Endodermal cell (in vitro differentiated cells): ENCODE results near the gene RNF182. TPM values are rescaled to one million over a fixed set of nuclear protein-coding genes. Genes with fewer than 3 reads are reported as not detected.

Source experiments
- DNase-seq: peaks from one replicate; pipeline ENCODE4 v3.0.0-alpha.2; 2017
- H3K27ac ChIP-seq: 2 replicates; pipeline ENCODE4 v1.5.1; 2013; ENCODE audit warnings: mild to moderate bottlenecking, low read depth, low read length, moderate library complexity
- H3K27me3 ChIP-seq: 2 replicates; pipeline ENCODE4 v1.6.1; 2013; ENCODE audit warnings: mild to moderate bottlenecking, low read length, moderate library complexity; ENCODE audit not compliant: insufficient read depth, control insufficient read depth, poor library complexity, severe bottlenecking
- H3K36me3 ChIP-seq: 2 replicates; pipeline ENCODE4 v1.7.0; 2013; ENCODE audit warnings: mild to moderate bottlenecking, low read length, moderate library complexity; ENCODE audit not compliant: control insufficient read depth, insufficient read depth
- H3K4me1 ChIP-seq: one replicate; pipeline ENCODE4 v1.7.0; 2013; ENCODE audit warnings: low read length; ENCODE audit not compliant: control insufficient read depth, insufficient read depth
- H3K4me3 ChIP-seq: 2 replicates; pipeline ENCODE4 v1.5.1; 2013; ENCODE audit warnings: mild to moderate bottlenecking, low read length, moderate library complexity
- H3K9ac ChIP-seq: 2 replicates; pipeline ENCODE4 v1.6.1; 2013; ENCODE audit warnings: mild to moderate bottlenecking, low read length, moderate library complexity; ENCODE audit not compliant: poor library complexity, severe bottlenecking; ENCODE audit errors: extremely low read depth
- H3K9me3 ChIP-seq: 2 replicates; pipeline ENCODE4 v1.6.1; 2013; ENCODE audit warnings: mild to moderate bottlenecking, low read length, moderate library complexity; ENCODE audit not compliant: control insufficient read depth
- H3K27ac Mint-ChIP-seq: 2 replicates; pipeline ENCODE4 v1.8.0; 2020; ENCODE audit warnings: mixed read lengths
- H3K27me3 Mint-ChIP-seq: 2 replicates; pipeline ENCODE4 v1.8.0; 2021; ENCODE audit warnings: mild to moderate bottlenecking, mixed read lengths; ENCODE audit not compliant: insufficient read depth
- H3K36me3 Mint-ChIP-seq: 2 replicates; pipeline ENCODE4 v1.8.0; 2020; ENCODE audit warnings: low read depth, mixed read lengths
- H3K4me1 Mint-ChIP-seq: 2 replicates; pipeline ENCODE4 v1.8.0; 2020; ENCODE audit warnings: mixed read lengths
- H3K4me3 Mint-ChIP-seq: 2 replicates; pipeline ENCODE4 v1.8.0; 2020; ENCODE audit warnings: mild to moderate bottlenecking, moderate library complexity, mixed read lengths
- H3K9me3 Mint-ChIP-seq: 2 replicates; pipeline ENCODE4 v1.8.0; 2020; ENCODE audit warnings: mild to moderate bottlenecking, mixed read lengths
- WGBS, 2 experiments: methylation state at CpG; one replicate each; pipeline versions ENCODE4 v1.1.5 to v1.1.7; 2013; ENCODE audit warnings: missing lambda C conversion rate in 2 of 2, mixed read lengths in 1 of 2; ENCODE audit not compliant: insufficient coverage in 1 of 2, insufficient read length in 1 of 2; 5-methylcytosine and 5-hydroxymethylcytosine counted together
- total RNA-seq, 2 donors: library from RNA; stranded (reverse); fragmentation: NEBNext Ultra II Directional in 1 of 2; extraction: Animal tissue kit (Norgen Biotek cat#: 25700) in 1 of 2; gene quantifications; 2 replicates in 1 of 2; 3 replicates in 1 of 2; pipeline ENCODE4 v1.2.1, GENCODE V29; 2021
- TF ChIP-seq, protein P1 (sequence below): fragments of 200-600 bp; sonication (generic); conservative IDR thresholded peaks from 2 replicates; pipeline ENCODE4 v1.5.0; 2021; ENCODE audit warnings: antibody characterized with exemption, mild to moderate bottlenecking

RNF182 gene
- total RNA-seq, 2 donors from 2014 or later, result 4.1 to 5.2 TPM

- H3K27ac Mint-ChIP-seq, result no peak overlapping the region
- TF ChIP-seq, protein P1, sequence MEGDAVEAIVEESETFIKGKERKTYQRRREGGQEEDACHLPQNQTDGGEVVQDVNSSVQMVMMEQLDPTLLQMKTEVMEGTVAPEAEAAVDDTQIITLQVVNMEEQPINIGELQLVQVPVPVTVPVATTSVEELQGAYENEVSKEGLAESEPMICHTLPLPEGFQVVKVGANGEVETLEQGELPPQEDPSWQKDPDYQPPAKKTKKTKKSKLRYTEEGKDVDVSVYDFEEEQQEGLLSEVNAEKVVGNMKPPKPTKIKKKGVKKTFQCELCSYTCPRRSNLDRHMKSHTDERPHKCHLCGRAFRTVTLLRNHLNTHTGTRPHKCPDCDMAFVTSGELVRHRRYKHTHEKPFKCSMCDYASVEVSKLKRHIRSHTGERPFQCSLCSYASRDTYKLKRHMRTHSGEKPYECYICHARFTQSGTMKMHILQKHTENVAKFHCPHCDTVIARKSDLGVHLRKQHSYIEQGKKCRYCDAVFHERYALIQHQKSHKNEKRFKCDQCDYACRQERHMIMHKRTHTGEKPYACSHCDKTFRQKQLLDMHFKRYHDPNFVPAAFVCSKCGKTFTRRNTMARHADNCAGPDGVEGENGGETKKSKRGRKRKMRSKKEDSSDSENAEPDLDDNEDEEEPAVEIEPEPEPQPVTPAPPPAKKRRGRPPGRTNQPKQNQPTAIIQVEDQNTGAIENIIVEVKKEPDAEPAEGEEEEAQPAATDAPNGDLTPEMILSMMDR, result no peak
- peaks cover 12% of the 10 kb centered on the region for H3K4me1 ChIP-seq
- DNase-seq, result no peak
- no peaks in the 10 kb centered on the region for H3K36me3 ChIP-seq
- 92 to 100% methylated on average over 2 to 4 of the region's 4 CpGs for WGBS, 2 experiments
- no peak overlapping the region for H3K27ac ChIP-seq
- no peaks in the 10 kb centered on the region for H3K9me3 ChIP-seq
- H3K27me3 ChIP-seq, result no peaks in the 10 kb centered on the region
- H3K9me3 Mint-ChIP-seq, result no peaks in the 10 kb centered on the region
- peaks cover 38% of the 10 kb centered on the region for H3K4me1 Mint-ChIP-seq
- no peak overlapping the region for H3K4me3 Mint-ChIP-seq
- no peak overlapping the region for H3K9ac ChIP-seq
- peaks cover 13% of the 10 kb centered on the region for H3K27me3 Mint-ChIP-seq
- no peak overlapping the region for H3K4me3 ChIP-seq
- H3K36me3 Mint-ChIP-seq, result no peaks in the 10 kb centered on the region
Measured at GRCh38 chr6:13918686-13919250, 6.0 kb upstream of the RNF182 start.

DNA sequence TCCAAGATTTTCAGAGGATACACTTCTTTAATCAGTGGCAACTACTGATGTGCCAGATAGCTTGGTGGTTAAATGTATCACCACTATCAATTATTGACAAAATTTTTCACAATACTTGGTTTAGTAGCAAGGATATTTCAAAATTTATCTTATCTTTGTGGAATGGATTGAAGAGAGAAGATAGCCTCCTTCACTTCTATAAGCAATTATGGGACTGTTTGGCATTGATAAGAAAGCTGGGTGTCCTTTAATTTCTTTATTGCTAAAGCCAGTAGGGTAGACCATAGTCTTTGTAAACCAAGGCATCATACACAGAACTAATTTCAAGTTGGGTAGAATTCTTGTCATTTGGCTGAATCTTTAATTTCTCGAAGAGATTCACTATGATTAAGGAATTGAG, 4.9 kb upstream of the RNF182 start:
- Mint-ChIP-seq H3K9me3 (no peaks in the 10 kb centered on the region), H3K36me3 (no peaks in the 10 kb centered on the region), H3K27me3 (peaks cover 21% of the 10 kb centered on the region), H3K4me3 (no peak overlapping the region), H3K27ac (no peak overlapping the region), H3K4me1 (peaks cover 35% of the 10 kb centered on the region)
- H3K36me3 ChIP-seq, result no peaks in the 10 kb centered on the region
- WGBS, 2 experiments, result 100% methylated on average over 1 of the region's 1 CpG
- H3K9me3 ChIP-seq, result no peaks in the 10 kb centered on the region
- peaks cover 15% of the 10 kb centered on the region for H3K4me1 ChIP-seq
- DNase-seq, result no peak
- no peak overlapping the region for H3K27ac ChIP-seq
- TF ChIP-seq, protein P1, result no peak
- H3K9ac ChIP-seq, result no peak overlapping the region
- no peak overlapping the region for H3K4me3 ChIP-seq
- no peaks in the 10 kb centered on the region for H3K27me3 ChIP-seq

DNA sequence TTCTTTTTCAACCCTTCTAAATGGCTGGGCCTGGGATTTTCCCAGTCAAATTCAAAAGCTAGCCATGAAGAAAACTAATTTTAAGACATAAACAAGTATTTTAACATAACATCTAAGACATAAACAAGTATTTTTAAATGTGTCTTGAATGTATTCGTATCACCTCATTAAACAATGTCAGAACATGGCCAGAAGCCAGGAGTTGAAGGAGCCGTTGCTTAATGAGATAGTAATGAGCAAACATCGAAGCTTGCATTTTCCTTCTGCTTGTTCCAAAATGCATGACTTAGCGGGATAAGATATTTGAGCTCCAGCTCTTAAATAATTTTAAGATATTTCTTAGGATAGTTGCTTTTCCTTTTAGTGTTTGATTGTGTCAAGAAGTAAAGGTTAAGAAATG, 4.2 kb upstream of the RNF182 start:
- no peak overlapping the region for H3K27ac ChIP-seq

More for the DNA sequence above, 4.2 kb upstream of the RNF182 start:
- TF ChIP-seq, protein P1, result no peak
- no peak overlapping the region for H3K4me3 Mint-ChIP-seq
- 96 to 100% methylated on average over 2 to 4 of the region's 4 CpGs for WGBS, 2 experiments
- H3K36me3 Mint-ChIP-seq, result no peaks in the 10 kb centered on the region
- Histone ChIP-seq H3K4me1 (peaks cover 15% of the 10 kb centered on the region), H3K9ac (no peak overlapping the region), H3K36me3 (no peaks in the 10 kb centered on the region), H3K4me3 (no peak overlapping the region), H3K27me3 (peaks cover 5% of the 10 kb centered on the region), H3K9me3 (no peaks in the 10 kb centered on the region)
- no peaks in the 10 kb centered on the region for H3K9me3 Mint-ChIP-seq
- no peak for DNase-seq
- H3K27me3 Mint-ChIP-seq, result peaks cover 26% of the 10 kb centered on the region
- H3K27ac Mint-ChIP-seq, result no peak overlapping the region
- H3K4me1 Mint-ChIP-seq, result peaks cover 34% of the 10 kb centered on the region
